GM19043 (cell line): Measurements from ENCODE around the gene LYRM7.
"Not testable (repeated sequence)": the region's sequence is repeated elsewhere in the genome, so short reads cannot be mapped to it uniquely, and the experiment has no call there.

Source experiments
- ATAC-seq: cut with Tn5 transposase; IDR thresholded peaks from one replicate; pipeline ENCODE4 v1.9.1; 2021; ENCODE audit warnings: low read depth; ENCODE audit not compliant: unreplicated experiment

Gene LYRM7

GRCh38 chr5:131170540-131171275, at the start of gene LYRM7:
LYRM7 (plus strand) TSS chr5:131170944; CDS start chr5:131171021, 77 bp downstream.
- ATAC-seq = peak; percentile 97

GRCh38 chr5:131127244-131127643, 43.5 kb upstream of the LYRM7 start:
- ATAC-seq = not testable (repeated sequence)

GRCh38 chr5:131129306-131129705, 41.4 kb upstream of the LYRM7 start:
- no peak for ATAC-seq

DNA sequence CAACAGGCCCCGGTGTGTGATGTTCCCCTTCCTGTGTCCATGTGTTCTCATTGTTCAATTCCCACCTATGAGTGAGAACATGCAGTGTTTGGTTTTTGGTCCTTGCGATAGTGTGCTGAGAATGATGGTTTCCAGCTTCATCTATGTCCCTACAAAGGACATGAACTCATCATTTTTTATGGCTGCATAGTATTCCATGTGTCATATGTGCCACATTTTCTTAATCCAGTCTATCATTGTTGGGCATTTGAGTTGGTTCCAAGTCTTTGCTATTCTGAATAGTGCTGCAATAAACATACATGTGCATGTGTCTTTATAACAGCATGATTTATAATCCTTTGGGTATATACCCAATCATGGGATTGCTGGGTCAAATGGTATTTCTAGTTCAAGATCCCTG, 37.7 kb upstream of the LYRM7 start:
- not testable (repeated sequence) for ATAC-seq

DNA sequence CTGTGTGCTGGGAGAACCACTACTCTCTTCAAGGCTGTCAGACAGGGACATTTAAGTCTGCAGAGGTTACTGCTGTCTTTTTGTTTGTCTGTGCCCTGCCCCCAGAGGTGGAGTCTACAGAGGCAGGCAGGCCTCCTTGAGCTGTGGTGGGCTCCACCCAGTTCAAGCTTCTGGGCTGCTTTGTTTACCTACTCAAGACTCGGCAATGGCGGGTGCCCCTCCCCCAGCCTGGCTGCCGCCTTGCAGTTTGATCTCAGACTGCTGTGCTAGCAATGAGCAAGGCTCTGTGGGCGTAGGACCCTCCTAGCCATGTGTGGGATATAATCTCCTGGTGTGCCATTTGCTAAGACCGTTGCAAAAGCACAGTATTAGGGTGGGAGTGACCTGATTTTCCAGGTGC, 32.3 kb upstream of the LYRM7 start:
- not testable (repeated sequence) for ATAC-seq

DNA sequence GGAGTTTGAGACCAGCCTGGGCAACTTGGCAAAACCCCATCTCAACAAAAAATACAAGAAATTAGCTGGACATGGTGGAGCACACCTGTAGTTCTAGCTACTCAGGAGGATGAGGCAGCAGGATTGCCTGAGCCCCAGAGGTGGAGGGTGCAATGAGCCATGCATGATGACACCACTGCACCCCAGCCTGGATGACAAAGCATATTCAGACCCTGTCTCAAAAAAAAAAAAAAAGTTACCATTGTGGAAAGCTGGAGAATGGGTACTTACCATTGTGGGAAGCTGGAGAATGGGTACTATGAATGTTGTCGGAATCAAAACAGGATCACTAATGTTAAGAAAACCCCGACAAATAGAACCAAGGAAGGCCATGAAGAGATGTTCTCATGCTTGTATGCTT, 31.4 kb upstream of the LYRM7 start:
- no peak for ATAC-seq

DNA sequence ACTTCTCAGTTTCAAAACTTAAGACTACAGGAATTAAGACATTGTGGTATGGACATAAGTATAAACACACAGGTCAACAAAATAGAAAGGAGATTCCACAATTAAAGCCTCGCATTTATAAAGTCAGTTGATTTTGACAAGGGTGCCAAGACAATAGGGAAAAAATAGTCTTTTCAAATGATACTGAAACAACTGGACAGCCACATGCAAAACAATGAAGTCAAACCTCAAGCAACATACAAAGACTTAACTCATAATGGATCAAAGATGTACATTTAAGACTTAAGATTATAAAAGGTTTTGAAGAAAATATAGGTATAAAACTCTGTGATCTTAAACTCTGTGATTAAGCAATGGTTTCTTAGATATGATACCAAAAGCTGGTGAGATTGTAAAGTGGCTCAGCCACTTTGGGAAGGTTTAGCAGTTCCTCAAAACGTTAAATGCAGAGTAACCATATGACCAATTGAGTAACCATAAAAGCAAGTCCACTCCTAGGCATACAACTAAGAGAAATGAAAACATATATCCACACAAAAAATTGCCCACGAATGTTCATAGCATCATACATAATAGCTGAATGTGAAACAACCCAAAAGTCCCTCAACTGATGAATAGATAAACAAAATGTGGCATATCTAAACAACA, 27.6 kb upstream of the LYRM7 start:
- ATAC-seq = no peak

DNA sequence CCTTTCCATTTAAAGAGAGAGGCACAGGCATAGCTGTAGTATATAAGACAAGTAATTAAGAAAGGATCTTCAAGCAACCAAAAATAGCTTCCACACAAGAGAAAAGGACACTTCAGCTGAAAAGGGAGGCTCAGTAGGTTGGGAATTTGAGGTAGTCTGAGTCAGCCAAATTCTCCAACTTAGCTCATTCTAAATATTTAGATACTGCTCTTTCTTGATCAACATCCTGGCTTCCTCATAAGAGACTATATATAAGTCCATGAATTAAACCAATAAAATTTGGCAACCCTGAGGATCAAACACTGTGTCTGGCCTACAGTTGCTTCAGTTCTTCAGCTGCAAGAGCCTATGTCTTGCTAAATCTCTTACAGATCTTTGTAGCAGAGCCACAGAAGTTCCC, 23.5 kb upstream of the LYRM7 start:
- no peak for ATAC-seq

DNA sequence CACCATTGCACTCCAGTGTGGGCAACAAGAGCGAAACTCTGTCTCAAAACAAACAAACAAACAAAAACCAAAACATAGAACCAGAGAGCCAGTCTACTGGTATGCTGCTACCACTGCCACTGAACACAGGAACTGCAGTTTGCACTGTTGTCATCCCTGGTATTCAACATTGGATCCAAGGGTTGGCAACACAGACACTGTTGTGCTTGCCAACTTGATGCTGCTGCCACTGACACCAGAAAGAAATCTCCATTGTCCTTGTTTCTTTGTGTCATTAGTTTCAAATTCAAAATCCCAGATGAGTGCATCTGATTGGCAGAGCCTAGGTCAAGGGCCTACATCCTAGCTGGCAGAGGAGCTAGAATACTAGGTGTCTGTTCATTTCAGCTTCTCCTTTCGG, 21.9 kb upstream of the LYRM7 start:
- no peak for ATAC-seq

DNA sequence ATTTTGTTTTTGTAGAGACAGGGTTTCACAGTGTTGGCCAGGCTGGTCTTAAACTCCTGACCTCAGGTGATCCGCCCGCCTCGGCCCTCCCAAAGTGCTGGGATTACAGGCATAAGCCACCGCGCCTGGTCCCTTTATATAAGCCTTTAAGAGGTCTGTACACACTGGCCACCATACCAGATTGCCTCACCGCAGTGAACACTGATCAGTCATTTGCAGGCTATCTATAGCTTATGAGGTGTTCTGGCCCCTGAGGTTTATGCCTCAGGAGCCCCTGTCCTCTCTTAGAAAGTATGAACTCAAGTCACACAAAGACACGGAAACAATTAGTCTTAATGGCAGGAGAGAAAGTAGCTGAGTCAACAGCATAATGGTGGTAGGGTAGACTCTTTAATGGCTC, 20.3 kb upstream of the LYRM7 start:
- no peak for ATAC-seq

- no peak for ATAC-seq
Observed at GRCh38 chr5:131151216-131151615, 19.5 kb upstream of the LYRM7 start.

DNA sequence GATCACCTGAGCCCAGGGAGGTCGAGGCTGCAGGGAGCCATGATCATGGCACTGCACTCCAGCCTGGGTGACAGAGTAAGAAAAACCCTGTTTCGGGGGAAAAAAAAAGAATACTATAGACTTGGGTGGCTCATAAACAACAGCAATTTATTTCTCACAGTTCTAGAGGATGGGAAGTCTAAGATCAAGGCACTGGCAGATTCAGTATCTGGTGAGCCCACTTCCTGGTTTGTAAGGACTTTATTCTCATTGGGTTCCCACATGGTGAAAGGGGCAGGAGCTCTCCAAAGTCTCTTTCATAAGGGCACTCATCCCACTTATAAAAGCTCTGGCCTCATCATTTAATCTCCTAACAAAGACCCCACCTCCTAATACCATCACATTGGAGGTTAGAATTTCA, 14.4 kb upstream of the LYRM7 start:
- no peak for ATAC-seq

GRCh38 chr5:131156957-131157356, 13.8 kb upstream of the LYRM7 start:
- no peak for ATAC-seq

DNA sequence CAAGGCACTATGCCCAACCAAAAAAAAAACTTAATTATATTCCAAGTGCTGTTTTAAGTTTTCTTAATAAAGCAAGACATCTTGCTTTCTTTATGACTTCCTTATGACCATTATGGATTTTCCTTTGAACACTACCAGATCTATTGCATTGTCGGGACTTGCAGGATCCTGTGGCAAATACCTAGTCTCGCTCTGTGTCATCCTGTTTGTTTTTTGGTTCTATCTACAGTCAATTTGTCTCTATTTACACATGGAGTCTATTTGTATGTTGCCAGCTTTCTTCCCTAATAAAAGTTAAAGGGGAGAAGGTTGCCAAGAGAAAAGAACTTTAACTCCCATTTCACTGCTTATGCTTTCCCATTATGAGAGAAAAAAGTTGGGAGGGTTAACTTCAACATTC, 10.6 kb upstream of the LYRM7 start:
- ATAC-seq = no peak

GRCh38 chr5:131163276-131164119, 7.2 kb upstream of the LYRM7 start:
- ATAC-seq = no peak

DNA sequence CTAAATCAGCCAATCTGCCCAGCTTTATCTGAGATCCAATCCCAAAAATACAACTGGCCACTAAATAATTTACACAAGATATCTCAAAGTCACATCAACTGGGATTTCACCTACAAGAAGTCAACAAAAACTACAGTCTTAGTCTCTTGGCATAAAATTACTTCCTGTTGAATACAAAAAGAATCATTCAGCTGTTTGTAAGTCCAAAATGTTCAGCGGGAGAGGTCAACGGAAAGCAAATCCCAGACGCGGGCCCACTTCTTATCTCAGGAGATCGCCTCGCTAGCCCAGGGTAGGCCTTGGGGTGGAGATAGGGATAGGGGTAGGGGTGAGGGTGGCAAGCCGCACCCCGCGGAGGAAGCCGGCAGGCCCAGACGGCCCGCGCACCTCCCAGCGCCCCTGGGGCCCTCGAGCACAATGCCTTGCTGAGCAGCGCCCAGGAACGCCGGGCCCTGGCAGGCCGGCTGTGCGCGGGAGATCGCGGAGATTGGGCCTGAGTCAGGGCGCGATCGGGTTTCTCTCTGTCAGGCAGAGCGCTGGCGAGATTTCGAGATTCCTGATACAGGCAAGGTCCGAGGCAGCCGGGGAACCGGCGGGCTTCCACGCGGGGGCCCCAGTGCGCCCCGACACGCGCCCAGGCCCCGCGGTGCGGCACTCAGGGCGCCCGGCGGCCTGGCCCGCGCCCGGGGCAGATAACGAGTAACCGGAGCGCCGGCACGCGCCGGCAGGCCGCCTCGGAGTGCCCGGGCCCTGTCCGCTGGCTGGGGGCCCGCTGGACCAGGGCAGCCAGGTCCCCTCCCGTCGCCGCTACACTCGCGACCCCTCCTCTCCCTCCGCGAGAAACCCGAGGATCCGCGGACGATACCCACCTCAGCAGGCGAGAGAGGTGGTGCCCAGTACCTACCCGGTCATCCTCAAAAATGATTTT, 6.3 kb upstream of the LYRM7 start:
- ATAC-seq = peak; percentile 58

DNA sequence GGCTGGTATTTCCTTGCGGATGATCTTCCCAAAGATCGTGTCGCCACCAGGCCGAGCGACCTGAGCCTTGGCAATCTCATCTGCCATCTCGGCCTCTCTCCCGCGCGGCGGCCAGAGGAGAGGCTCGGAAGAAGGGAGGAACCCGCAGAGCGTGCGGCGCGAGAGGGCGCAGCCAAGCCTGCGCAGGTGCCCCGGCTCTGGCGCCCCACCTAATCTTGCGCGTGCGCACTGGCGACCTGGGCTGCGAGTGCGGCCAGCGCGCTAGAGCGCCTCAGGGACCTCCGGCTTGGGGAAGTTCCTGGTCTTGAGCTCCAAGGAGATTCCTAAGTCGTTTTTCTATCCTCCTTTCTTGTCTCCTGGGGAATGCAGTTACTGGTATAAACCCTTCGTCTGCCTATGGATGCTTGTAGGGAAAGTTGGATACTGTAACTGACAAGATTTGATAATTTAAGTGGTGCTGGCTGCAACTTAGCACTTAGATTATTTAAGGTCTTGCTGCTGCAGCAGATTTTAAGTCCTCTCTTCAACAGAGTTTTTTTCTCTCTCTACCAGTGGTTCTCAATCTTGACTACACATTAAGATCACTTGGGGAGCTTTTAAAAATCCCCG, 5.5 kb upstream of the LYRM7 start, which contains the start of gene HINT1:
Gene HINT1, minus strand, starts transcription at position 138 of the 609 bp plus-strand sequence. Its CDS starts 51 bp downstream, at position 87.
- peak; percentile 80 for ATAC-seq

DNA sequence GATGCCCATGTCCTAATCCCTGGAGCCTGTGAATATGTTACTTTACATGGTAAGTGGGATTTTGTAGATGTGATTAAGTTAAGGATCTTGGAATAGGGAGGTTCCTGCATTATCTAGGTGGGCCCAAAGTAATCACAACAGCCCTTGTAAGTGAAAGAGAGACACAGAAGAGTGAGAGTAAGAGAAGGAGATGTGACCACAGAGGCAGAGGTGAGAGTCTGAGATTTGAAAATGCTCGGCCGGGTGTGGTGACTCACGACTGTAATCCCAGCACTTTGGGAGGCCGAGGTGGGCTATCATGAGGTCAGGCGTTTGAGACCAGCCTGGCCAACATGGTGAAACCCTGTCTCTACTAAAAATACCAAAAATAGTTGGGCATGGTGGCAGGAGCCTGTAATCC, 3.1 kb upstream of the LYRM7 start:
- no peak for ATAC-seq

- ATAC-seq = no peak
Observed at GRCh38 chr5:131169810-131170539, 769 bp upstream of the LYRM7 start.
